HG02943 (cell line): ENCODE data around the gene TMC4.

ENCODE experiments used
- ATAC-seq: cut with Tn5 transposase; IDR thresholded peaks from one replicate; pipeline ENCODE4 v1.9.1; 2021; ENCODE audit warnings: mild to moderate bottlenecking, low read depth, moderate library complexity; ENCODE audit not compliant: unreplicated experiment

Gene TMC4

DNA sequence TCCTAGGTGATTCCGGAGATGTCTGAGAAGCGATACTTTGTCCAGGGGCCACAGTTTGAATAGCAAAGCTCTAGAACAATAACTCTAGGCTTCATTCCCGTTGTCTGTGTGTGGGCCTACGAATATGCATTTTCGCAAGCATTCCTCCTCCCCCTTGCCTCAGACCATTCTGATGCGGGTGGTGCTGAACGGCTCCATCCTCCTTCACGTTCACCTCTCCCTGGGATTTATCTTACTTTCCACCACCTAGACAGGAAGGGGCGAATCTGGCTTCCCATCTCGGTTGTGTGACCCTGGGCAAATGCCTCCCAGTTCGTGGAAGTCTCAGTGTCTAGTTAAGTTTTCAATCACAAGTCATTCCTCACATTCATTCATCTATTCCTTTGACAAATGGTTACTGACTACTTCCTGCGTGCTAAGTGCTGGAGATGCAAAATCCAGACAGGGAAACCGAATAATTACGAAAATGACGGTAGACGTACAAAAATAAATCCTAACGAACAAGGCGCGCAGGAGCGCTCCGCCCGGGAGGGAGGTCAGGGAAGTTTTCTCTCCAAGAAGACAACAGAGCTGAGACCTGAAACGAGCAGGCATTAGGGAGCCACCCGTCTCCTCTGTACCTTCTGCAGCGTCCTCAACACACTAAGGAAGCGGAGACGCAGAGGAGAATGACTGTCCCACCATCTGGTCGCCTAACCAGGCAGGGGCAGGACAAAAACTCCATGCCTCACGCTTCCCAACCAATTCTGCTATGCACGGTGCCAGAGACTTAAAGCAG is 36.7 kb downstream of the TMC4 start:
- no peak for ATAC-seq

- no peak for ATAC-seq
Observed at GRCh38 chr19:54133957-54134590, 38.9 kb downstream of the TMC4 start.

GRCh38 chr19:54133312-54133956 is 39.5 kb downstream of the TMC4 start:
- no peak for ATAC-seq

DNA sequence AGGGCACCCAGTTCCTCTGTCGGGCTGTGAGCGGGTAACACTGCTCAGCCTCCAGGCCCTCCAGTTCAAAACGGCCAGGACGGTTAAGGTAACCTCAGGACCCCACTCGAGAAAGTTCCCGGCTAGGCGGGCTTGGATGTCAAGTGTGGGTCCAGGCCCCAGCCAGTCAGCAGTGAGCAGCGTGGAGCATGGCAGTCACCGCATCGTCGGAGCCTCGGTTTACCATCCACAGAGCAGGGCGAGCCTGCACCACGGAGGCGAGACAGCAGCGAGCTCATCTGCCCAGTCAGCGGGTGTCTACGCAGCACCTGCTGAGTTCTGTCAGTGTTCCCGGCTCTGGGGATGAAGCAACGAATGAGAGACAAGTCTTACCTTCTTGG is 43.4 kb downstream of the TMC4 start:
- ATAC-seq = no peak

GRCh38 chr19:54128796-54129616 is 44.0 kb downstream of the TMC4 start:
- no peak for ATAC-seq

GRCh38 chr19:54128441-54128725 is 44.6 kb downstream of the TMC4 start:
- no peak for ATAC-seq

- no peak for ATAC-seq
Observed at GRCh38 chr19:54127688-54128440, 45.1 kb downstream of the TMC4 start.

GRCh38 chr19:54125713-54126112 is 47.2 kb downstream of the TMC4 start:
- no peak for ATAC-seq

DNA sequence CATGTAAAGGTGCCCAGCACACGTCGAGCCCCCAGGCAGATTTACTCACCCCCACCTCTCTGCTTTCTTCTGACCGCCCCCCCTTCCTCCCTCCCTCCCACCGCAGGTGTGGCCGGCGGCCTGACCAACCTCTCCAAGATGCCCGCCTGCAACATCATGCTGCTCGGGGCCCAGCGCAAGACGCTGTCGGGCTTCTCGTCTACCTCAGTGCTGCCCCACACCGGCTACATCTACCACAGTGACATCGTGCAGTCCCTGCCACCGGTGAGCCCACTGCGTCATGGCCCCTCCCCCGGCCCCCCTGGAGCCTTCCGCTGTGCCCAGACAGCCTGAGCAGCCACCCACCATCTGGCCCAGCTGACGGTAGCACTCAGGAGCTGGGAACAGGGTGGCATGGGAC is 48.6 kb downstream of the TMC4 start:
- ATAC-seq = no peak

- ATAC-seq = no peak
Observed at GRCh38 chr19:54123682-54124081, 49.3 kb downstream of the TMC4 start.

DNA sequence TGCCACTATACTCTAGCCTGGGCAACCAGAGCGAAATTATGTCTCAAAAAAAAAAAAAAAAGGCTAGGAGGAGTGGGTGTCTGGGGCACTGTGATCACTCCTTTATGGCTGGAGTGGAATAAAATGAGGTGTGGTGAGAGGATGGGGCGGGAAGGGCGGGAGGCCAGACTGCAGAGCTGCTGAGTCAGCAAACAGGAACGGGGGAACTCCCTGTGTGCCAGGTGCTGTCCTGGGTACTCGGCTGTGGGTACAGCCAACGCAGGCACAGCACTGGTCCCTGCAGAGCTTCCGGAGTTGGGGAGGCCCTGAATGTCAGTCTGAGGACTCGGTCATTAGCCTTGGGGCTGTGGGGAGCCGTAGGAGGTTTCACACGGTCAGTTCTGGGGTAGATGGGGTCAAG is 51.7 kb downstream of the TMC4 start:
- ATAC-seq = no peak

DNA sequence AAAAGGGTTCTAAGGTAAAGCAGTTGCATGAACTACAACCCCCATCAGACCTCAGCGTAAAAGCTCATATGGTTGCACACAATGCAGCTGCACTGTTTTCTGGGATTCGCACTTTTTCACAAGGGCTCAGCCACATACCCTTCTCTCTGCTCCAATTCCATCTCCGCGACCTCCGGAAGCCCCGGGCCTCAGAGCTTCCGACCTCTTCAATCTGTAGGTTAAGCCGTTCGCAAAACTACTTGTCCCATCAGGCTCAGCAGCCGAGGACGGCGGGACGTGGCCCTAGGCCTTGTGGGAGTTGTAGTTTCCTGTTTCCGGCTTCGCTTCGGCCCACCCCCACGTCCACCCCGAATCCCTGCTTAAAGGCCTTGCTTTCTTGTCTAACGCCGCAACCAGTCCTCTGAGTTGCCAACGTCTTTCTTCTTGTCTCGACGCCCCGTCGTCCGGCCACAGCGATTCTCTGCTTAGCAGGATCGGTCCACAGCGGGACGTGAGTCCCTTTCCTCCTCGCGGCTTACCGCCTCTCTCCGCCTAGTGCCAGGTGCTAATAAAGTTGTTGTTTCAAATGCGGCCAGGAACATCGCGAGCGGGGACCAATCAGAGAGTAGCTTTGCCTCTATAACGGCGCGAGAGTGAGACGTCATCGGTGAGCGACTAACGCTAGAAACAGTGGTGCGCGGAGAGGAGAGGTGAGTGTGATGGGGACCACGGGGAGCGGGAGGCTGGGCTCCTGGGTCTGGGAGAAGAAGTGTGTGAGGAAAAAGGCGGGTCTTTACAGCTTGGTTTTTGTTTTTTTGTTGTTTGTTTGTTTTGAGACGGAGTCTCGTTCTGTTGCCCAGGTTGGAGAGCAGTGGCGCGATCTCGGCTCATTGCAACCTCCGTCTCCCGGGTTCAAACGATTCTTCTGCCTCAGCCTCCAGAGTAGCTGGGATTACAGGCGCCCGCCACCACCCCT is 57.6 kb downstream of the TMC4 start, which contains the start of the genes PRPF31 and TFPT:
PRPF31 (plus strand) TSS at position 646 of the 955 bp plus-strand sequence. CDS start 2,525 bp downstream, outside the sequence.
TFPT (minus strand) TSS at position 549 of the 955 bp plus-strand sequence; CDS start at position 161, 388 bp downstream.
- peak; percentile 84 for ATAC-seq

DNA sequence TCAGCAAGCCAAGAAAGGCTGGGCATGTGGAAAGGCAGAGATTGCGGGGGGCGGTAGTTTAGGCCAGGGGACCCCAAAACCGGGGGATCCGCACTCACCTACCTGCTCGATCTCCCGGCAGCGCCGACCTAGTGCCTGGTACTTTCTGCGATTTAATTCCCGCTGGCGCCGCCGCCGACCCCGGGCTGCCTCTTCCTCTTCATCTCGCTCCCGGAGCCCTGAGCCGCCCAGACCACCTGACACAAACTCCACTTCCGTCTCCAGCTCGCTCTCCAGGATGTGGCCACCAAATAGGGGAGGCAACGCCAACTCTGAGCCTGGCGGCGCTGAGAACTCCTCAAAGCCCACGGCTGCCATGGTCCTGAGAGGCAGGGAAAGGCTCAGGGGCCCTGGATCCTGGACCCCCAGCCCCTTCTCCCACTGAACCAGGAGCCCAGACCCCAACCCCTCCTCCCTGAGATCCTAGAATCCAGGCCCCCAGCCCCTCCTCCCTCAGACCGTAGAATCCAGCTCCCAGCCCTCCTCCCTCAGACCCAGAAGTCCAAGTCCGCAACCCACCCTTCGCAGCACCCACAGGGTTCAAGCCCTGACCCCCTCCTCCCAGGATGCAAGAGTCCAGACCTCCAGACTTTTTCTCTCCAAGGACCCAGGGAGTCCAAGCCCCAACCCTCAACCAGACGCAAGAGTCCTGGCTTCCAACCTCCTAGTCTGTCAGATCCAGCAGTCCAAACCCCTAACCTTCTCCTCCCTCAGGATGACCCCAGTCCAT is 58.4 kb downstream of the TMC4 start:
- ATAC-seq = no peak
